K562 (cell line): ENCODE data around the gene PAH. TPM values are rescaled to one million over a fixed set of nuclear protein-coding genes. Genes with fewer than 3 reads are reported as not detected.

Experiments
- CBX3 ChIP-seq, 2 experiments: IDR thresholded peaks; 1 replicate in 1 of 2; 2 replicates in 1 of 2; pipeline ENCODE4 v1.6.1; 2012; ENCODE audit warnings: inconsistent platforms in 2 of 2, low read length in 2 of 2, borderline replicate concordance in 1 of 2, control low read depth in 1 of 2
- GATA2 ChIP-seq: sonication (generic); formaldehyde crosslinking; IDR thresholded peaks from 2 replicates; pipeline ENCODE4 v1.4.0; 2020; ENCODE audit warnings: mild to moderate bottlenecking, missing genetic modification reagents
- HDAC8 ChIP-seq: fragments of 450-650 bp; IDR thresholded peaks from 2 replicates; pipeline ENCODE4 v1.6.1; 2016; ENCODE audit warnings: mild to moderate bottlenecking, missing genetic modification characterization, moderate library complexity, missing compliant biosample characterization
- HMG20A ChIP-seq: fragments of 450-650 bp; formaldehyde crosslinking; conservative IDR thresholded peaks from 2 replicates; pipeline ENCODE4 v1.4.0; 2020; ENCODE audit warnings: mild to moderate bottlenecking, mixed read lengths
- LARP7 ChIP-seq: fragments of 450-650 bp; IDR thresholded peaks from 2 replicates; pipeline ENCODE4 v1.6.1; 2016
- RFX5 ChIP-seq: IDR thresholded peaks from 2 replicates; pipeline ENCODE4 v1.6.1; 2011; ENCODE audit warnings: low read depth, mild to moderate bottlenecking, improper control_type of control experiment, low read length
- SMARCB1 ChIP-seq: IDR thresholded peaks from 2 replicates; pipeline ENCODE4 v1.6.1; 2011; ENCODE audit warnings: improper control_type of control experiment, low read depth; ENCODE audit not compliant: insufficient read length
- TCF7 ChIP-seq: sonication (generic); IDR thresholded peaks from 2 replicates; pipeline ENCODE4 v1.6.1; 2016; ENCODE audit warnings: antibody characterized with exemption, borderline replicate concordance
- YY1 ChIP-seq, 3 experiments: IDR thresholded peaks; 2 replicates each; pipeline ENCODE4 v1.6.1; 2011; ENCODE audit warnings: low read length in 2 of 3, mild to moderate bottlenecking in 2 of 3, moderate library complexity in 2 of 3, borderline replicate concordance in 1 of 3, control low read depth in 1 of 3, low read depth in 1 of 3; ENCODE audit not compliant: insufficient read depth in 3 of 3, insufficient replicate concordance in 2 of 3, control insufficient read depth in 1 of 3, insufficient read length in 1 of 3; ENCODE audit errors: extremely low read depth in 1 of 3
- ZNF12 ChIP-seq: sonication (generic); formaldehyde crosslinking; IDR thresholded peaks from 2 replicates; pipeline ENCODE4 v1.4.0; 2020; ENCODE audit warnings: mild to moderate bottlenecking, missing genetic modification reagents
- polyA plus RNA-seq, 8 experiments: library from polyadenylated mRNA; depleted of rRNA in 4 of 8; stranded (reverse) in 5 of 8; unstranded in 3 of 8; fragments of >200 nt; fragmentation: Nextera tagmentation in 2 of 8; fragmentation: Illumina TruSeq in 1 of 8; extraction: Ambion mirVana in 2 of 8; extraction: Trizol in 1 of 8; gene quantifications; 2 replicates each; pipeline versions ENCODE4 v1.2.1 to v1.2.3, GENCODE V29; 2011 to 2014; ENCODE audit warnings: inconsistent platforms in 1 of 8, missing spikeins in 1 of 8
- total RNA-seq, 7 experiments: library from RNA; depleted of rRNA in 6 of 7; stranded (reverse); fragments of >200 nt in 6 of 7; fragmentation: Illumina TruSeq in 2 of 7; extraction: Trizol in 2 of 7; gene quantifications; 2 replicates each; pipeline versions ENCODE4 v1.2.1 to v1.2.3, GENCODE V29; 2011 to 2021; ENCODE audit warnings: low replicate concordance in 1 of 7
- TF ChIP-seq, protein P1 (sequence below): sonication (generic); IDR thresholded peaks from 2 replicates; pipeline ENCODE4 v1.6.1; 2016

Gene PAH
- total and polyA plus RNA-seq, 9 of the 15 experiments (the other 6 are each of a cell fraction or from before 2014, with no cell fraction given) = 0.13 to 0.75 (median 0.69) TPM; not detected in 6

DNA sequence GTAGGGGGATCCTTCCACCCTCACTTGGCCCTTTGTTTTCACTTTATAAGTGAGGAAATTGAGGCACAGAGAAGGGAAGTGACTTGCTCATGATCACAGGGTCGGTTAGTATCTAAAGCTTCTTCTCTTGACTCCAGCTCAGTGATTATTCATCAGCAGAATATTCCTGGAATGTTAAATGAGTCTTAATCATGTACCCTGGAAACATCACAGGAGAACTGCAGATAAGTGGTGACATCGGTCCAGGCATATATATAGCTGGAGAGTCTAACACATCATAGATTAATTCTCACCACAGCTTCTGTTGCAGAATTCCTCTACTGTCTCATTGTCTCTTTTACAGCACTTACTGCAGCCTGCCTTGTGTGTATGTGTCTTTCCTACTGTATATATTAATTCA lies 69.9 kb downstream of the PAH start (continued):
- TF ChIP-seq GATA2 = no peak
- no peak for TF ChIP-seq HMG20A (CRISPR knock-in tag)
- no peak for TF ChIP-seq YY1 (IDR thresholded peaks at IDR 0.05; ENCODE audit: borderline replicate concordance in 1 of 3, control insufficient read depth in 1 of 3, extremely low read depth in 1 of 3, insufficient read depth in 3 of 3, insufficient read length in 1 of 3, insufficient replicate concordance in 2 of 3, low read depth in 1 of 3, low read length in 2 of 3)
- TF ChIP-seq, protein P1, sequence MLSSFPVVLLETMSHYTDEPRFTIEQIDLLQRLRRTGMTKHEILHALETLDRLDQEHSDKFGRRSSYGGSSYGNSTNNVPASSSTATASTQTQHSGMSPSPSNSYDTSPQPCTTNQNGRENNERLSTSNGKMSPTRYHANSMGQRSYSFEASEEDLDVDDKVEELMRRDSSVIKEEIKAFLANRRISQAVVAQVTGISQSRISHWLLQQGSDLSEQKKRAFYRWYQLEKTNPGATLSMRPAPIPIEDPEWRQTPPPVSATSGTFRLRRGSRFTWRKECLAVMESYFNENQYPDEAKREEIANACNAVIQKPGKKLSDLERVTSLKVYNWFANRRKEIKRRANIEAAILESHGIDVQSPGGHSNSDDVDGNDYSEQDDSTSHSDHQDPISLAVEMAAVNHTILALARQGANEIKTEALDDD = no peak
- TF ChIP-seq SMARCB1 = no peak
- no peak for TF ChIP-seq RFX5
- no peak for TF ChIP-seq CBX3 (IDR thresholded peaks at IDR 0.05; ENCODE audit: borderline replicate concordance in 1 of 2, low read length in 2 of 2)
- no peak for TF ChIP-seq TCF7
- no peak for TF ChIP-seq ZNF12 (CRISPR knock-in tag)
- TF ChIP-seq HDAC8 (tag) = no peak
- TF ChIP-seq LARP7 = no peak
